Stimulated activated naive CD8-positive, alpha-beta T cell treated with anti-CD3 and anti-CD28 coated beads, Interleukin-15, Interleukin-2, amounts not matched to agents 100 ng/mL and 50 ng/mL, for 24 hours (primary cell): Measurements from ENCODE around the gene CCL27.

ENCODE experiments used
- H3K27ac Mint-ChIP-seq: one replicate; pipeline ENCODE4 v1.8.0; 2021; ENCODE audit warnings: mild to moderate bottlenecking, mixed read lengths
- H3K27me3 Mint-ChIP-seq: one replicate; pipeline ENCODE4 v1.8.0; 2021; ENCODE audit warnings: mixed read lengths
- H3K36me3 Mint-ChIP-seq: one replicate; pipeline ENCODE4 v1.8.0; 2021; ENCODE audit warnings: low read depth, mixed read lengths
- H3K4me1 Mint-ChIP-seq: one replicate; pipeline ENCODE4 v1.8.0; 2021; ENCODE audit warnings: low read depth, mixed read lengths
- H3K4me3 Mint-ChIP-seq: one replicate; pipeline ENCODE4 v1.8.0; 2021; ENCODE audit warnings: mild to moderate bottlenecking, mixed read lengths
- H3K9me3 Mint-ChIP-seq: one replicate; pipeline ENCODE4 v1.8.0; 2021; ENCODE audit warnings: mixed read lengths

CCL27 gene

GRCh38 chr9:34629491-34629808, 33.0 kb downstream of the CCL27 start:
- H3K9me3 Mint-ChIP-seq = no peaks in the 10 kb centered on the region
- H3K4me1 Mint-ChIP-seq = peaks cover 21% of the 10 kb centered on the region
- peaks cover 7% of the 10 kb centered on the region for H3K36me3 Mint-ChIP-seq

GRCh38 chr9:34628656-34629490, 33.6 kb downstream of the CCL27 start, which contains the start of gene ARID3C:
Gene ARID3C, minus strand, starts transcription at chr9:34629066. Its CDS starts 1,052 bp downstream, at chr9:34628014.
- Mint-ChIP-seq H3K9me3 (no peaks in the 10 kb centered on the region), H3K36me3 (peaks cover 1% of the 10 kb centered on the region), H3K27me3 (peaks cover 59% of the 10 kb centered on the region), H3K4me3 (peak within 1 kb of the TSS; percentile 80), H3K27ac (no peak within 1 kb of the TSS), H3K4me1 (peaks cover 16% of the 10 kb centered on the region)

More at GRCh38 chr9:34629491-34629808, 33.0 kb downstream of the CCL27 start:
- no peak overlapping the region for H3K27ac Mint-ChIP-seq
- peaks cover 55% of the 10 kb centered on the region for H3K27me3 Mint-ChIP-seq
- H3K4me3 Mint-ChIP-seq = peak overlapping the region; percentile 75

GRCh38 chr9:34627716-34628655, 34.5 kb downstream of the CCL27 start:
- Mint-ChIP-seq H3K4me1 (peaks cover 20% of the 10 kb centered on the region), H3K27ac (no peak overlapping the region), H3K4me3 (peak overlapping the region; percentile 80), H3K9me3 (no peaks in the 10 kb centered on the region), H3K27me3 (peaks cover 65% of the 10 kb centered on the region), H3K36me3 (no peaks in the 10 kb centered on the region)

- Mint-ChIP-seq H3K9me3 (no peaks in the 10 kb centered on the region), H3K27me3 (peaks cover 67% of the 10 kb centered on the region), H3K36me3 (no peaks in the 10 kb centered on the region), H3K4me1 (peaks cover 26% of the 10 kb centered on the region), H3K27ac (no peak overlapping the region), H3K4me3 (no peak overlapping the region)
Observed at GRCh38 chr9:34625186-34625486, 37.3 kb downstream of the CCL27 start.

- Mint-ChIP-seq H3K36me3 (no peaks in the 10 kb centered on the region), H3K4me1 (peaks cover 31% of the 10 kb centered on the region), H3K4me3 (no peak overlapping the region), H3K9me3 (no peaks in the 10 kb centered on the region), H3K27ac (no peak overlapping the region), H3K27me3 (peaks cover 61% of the 10 kb centered on the region)
Observed at GRCh38 chr9:34624475-34625185, 37.8 kb downstream of the CCL27 start.

GRCh38 chr9:34623374-34624235, 38.9 kb downstream of the CCL27 start:
- no peak overlapping the region for H3K27ac Mint-ChIP-seq
- no peak overlapping the region for H3K4me3 Mint-ChIP-seq
- H3K36me3 Mint-ChIP-seq = no peaks in the 10 kb centered on the region
- H3K4me1 Mint-ChIP-seq = peaks cover 32% of the 10 kb centered on the region
- no peaks in the 10 kb centered on the region for H3K9me3 Mint-ChIP-seq
- peaks cover 54% of the 10 kb centered on the region for H3K27me3 Mint-ChIP-seq

- Mint-ChIP-seq H3K36me3 (peaks cover 7% of the 10 kb centered on the region), H3K27me3 (peaks cover 24% of the 10 kb centered on the region), H3K9me3 (no peaks in the 10 kb centered on the region), H3K27ac (peak within 1 kb of the TSS; percentile 61), H3K4me3 (peak within 1 kb of the TSS; percentile 93), H3K4me1 (peaks cover 25% of the 10 kb centered on the region)
Observed at GRCh38 chr9:34620061-34620994, 42.1 kb downstream of the CCL27 start, which contains the start of gene DCTN3. Gene DCTN3, minus strand, starts transcription at chr9:34620495. Its CDS starts 31 bp downstream, at chr9:34620464.

- Mint-ChIP-seq H3K4me1 (peaks cover 36% of the 10 kb centered on the region), H3K36me3 (peaks cover 10% of the 10 kb centered on the region), H3K27me3 (no peaks in the 10 kb centered on the region), H3K9me3 (no peaks in the 10 kb centered on the region), H3K27ac (no peak overlapping the region), H3K4me3 (no peak overlapping the region)
Observed at GRCh38 chr9:34615132-34615531, 47.3 kb downstream of the CCL27 start.

- H3K27me3 Mint-ChIP-seq = no peaks in the 10 kb centered on the region
- H3K4me1 Mint-ChIP-seq = peaks cover 29% of the 10 kb centered on the region
- peak overlapping the region; percentile 91 for H3K4me3 Mint-ChIP-seq
- peaks cover 17% of the 10 kb centered on the region for H3K36me3 Mint-ChIP-seq
- H3K27ac Mint-ChIP-seq = peak overlapping the region; percentile 86
- no peaks in the 10 kb centered on the region for H3K9me3 Mint-ChIP-seq
Observed at GRCh38 chr9:34612788-34613390, 49.6 kb downstream of the CCL27 start.
